HG03066 (cell line): ENCODE data around the gene OR10A2.
A peak's percentile ranks its signal among the peaks of the same experiment; 100 is the strongest.
"Not testable (repeated sequence)": the region's sequence is repeated elsewhere in the genome, so short reads cannot be mapped to it uniquely, and the experiment has no call there.

ENCODE experiments used
- ATAC-seq: cut with Tn5 transposase; IDR thresholded peaks from one replicate; pipeline ENCODE4 v1.9.1; 2021; ENCODE audit warnings: low read depth; ENCODE audit not compliant: unreplicated experiment

OR10A2 gene

GRCh38 chr11:6882751-6883150 is 19.9 kb downstream of the OR10A2 start:
- no peak for ATAC-seq

GRCh38 chr11:6887711-6888110 is 24.9 kb downstream of the OR10A2 start:
- ATAC-seq = not testable (repeated sequence)

GRCh38 chr11:6888830-6889229 is 26.0 kb downstream of the OR10A2 start:
- ATAC-seq = no peak

GRCh38 chr11:6889835-6890234 is 27.0 kb downstream of the OR10A2 start:
- ATAC-seq = no peak

GRCh38 chr11:6892400-6892799 is 29.5 kb downstream of the OR10A2 start, which contains the start of gene OR2D2:
Gene OR2D2 (minus strand): TSS chr11:6892500. CDS start chr11:6892500, 0 bp downstream.
- no peak for ATAC-seq

GRCh38 chr11:6894097-6894496 is 31.2 kb downstream of the OR10A2 start:
- ATAC-seq = no peak

- peak; percentile 72 for ATAC-seq
Measured at GRCh38 chr11:6895010-6895409, 32.2 kb downstream of the OR10A2 start.

GRCh38 chr11:6898911-6899310 is 36.1 kb downstream of the OR10A2 start:
- no peak for ATAC-seq

- ATAC-seq = no peak
Measured at GRCh38 chr11:6900327-6900999, 37.6 kb downstream of the OR10A2 start.

- not testable (repeated sequence) for ATAC-seq
Measured at GRCh38 chr11:6904804-6905203, 41.9 kb downstream of the OR10A2 start.

GRCh38 chr11:6911378-6911777 is 48.5 kb downstream of the OR10A2 start:
- no peak for ATAC-seq

GRCh38 chr11:6911948-6912347 is 49.1 kb downstream of the OR10A2 start:
- no peak for ATAC-seq

GRCh38 chr11:6919698-6920097 is 56.8 kb downstream of the OR10A2 start:
- no peak for ATAC-seq

GRCh38 chr11:6920702-6921101 is 57.8 kb downstream of the OR10A2 start, which contains the start of gene OR2D3:
Gene OR2D3 (plus strand): TSS chr11:6921002. CDS start chr11:6921002, 0 bp downstream.
- no peak for ATAC-seq
